DND-41 (cell line): ENCODE results near the gene GGTA1.

Experiments
- ATAC-seq: fragments of 200-7000 bp; cut with Tn5 transposase; 3 replicates; pipeline ENCODE4 v1.9.1; 2021; ENCODE audit warnings: low read depth; ENCODE audit not compliant: insufficient read depth
- DNase-seq: peaks from one replicate; pipeline ENCODE4 v3.0.0-alpha.2; 2020
- H2AFZ ChIP-seq: 2 replicates; pipeline ENCODE4 v1.6.0; 2012; ENCODE audit warnings: low read depth, low read length
- H3K27ac ChIP-seq: 2 replicates; pipeline ENCODE4 v1.5.1; 2012; ENCODE audit warnings: low read length, inconsistent platforms
- H3K27me3 ChIP-seq: fragments of 200-600 bp; sonication (generic); 2 replicates; pipeline ENCODE4 v1.6.0; 2012; ENCODE audit warnings: low read length, mild to moderate bottlenecking, inconsistent platforms; ENCODE audit not compliant: insufficient read depth, poor library complexity
- H3K36me3 ChIP-seq: 2 replicates; pipeline ENCODE4 v1.5.1; 2012; ENCODE audit warnings: low read length, inconsistent platforms; ENCODE audit not compliant: insufficient read depth
- H3K4me1 ChIP-seq: 2 replicates; pipeline ENCODE4 v1.5.1; 2012; ENCODE audit warnings: mild to moderate bottlenecking, low read length; ENCODE audit not compliant: insufficient read depth
- H3K4me2 ChIP-seq: 2 replicates; pipeline ENCODE4 v1.6.0; 2012; ENCODE audit warnings: mild to moderate bottlenecking, moderate library complexity, low read length, inconsistent platforms; ENCODE audit not compliant: insufficient read depth
- H3K4me3 ChIP-seq, 2 experiments: fragments of 200-600 bp in 1 of 2; shearing (Covaris generic) in 1 of 2; 2 replicates each; pipeline ENCODE4 v1.5.1; 2012 to 2016; ENCODE audit warnings: inconsistent platforms in 2 of 2, low read length in 2 of 2, mild to moderate bottlenecking in 2 of 2, low read depth in 1 of 2, moderate library complexity in 1 of 2
- H3K79me2 ChIP-seq: 2 replicates; pipeline ENCODE4 v1.6.0; 2012; ENCODE audit warnings: low read length, inconsistent platforms; ENCODE audit not compliant: insufficient read depth
- H3K9ac ChIP-seq: 2 replicates; pipeline ENCODE4 v1.6.0; 2012; ENCODE audit warnings: low read depth, mild to moderate bottlenecking, inconsistent platforms, low read length, moderate library complexity
- H3K9me3 ChIP-seq: 2 replicates; pipeline ENCODE4 v1.5.1; 2012; ENCODE audit warnings: low read length, moderate library complexity, mild to moderate bottlenecking, inconsistent platforms; ENCODE audit not compliant: insufficient read depth, severe bottlenecking
- H4K20me1 ChIP-seq: 2 replicates; pipeline ENCODE4 v1.6.0; 2012; ENCODE audit warnings: low read length; ENCODE audit not compliant: insufficient read depth
- CTCF ChIP-seq: IDR thresholded peaks from 2 replicates; pipeline ENCODE4 v1.5.1; 2012; ENCODE audit warnings: borderline replicate concordance, low read length, moderate library complexity, mild to moderate bottlenecking; ENCODE audit not compliant: poor library complexity, severe bottlenecking; ENCODE audit errors: extremely low read depth
- EZH2 ChIP-seq: IDR thresholded peaks from 3 replicates; pipeline ENCODE4 v1.6.1; 2012; ENCODE audit warnings: borderline replicate concordance, low read depth, mild to moderate bottlenecking, moderate library complexity, low read length, inconsistent platforms; ENCODE audit not compliant: severe bottlenecking

GGTA1 gene

GRCh38 chr9:121499427-121500164 is at the start of gene GGTA1:
Gene GGTA1 (minus strand): TSS chr9:121499844. CDS start chr9:121467922, 31,922 bp downstream.
- Histone ChIP-seq H3K4me3 (no peak within 1 kb of the TSS), H3K27ac (no peak within 1 kb of the TSS)
- no peak for DNase-seq

GRCh38 chr9:121548666-121549065 is 49.0 kb upstream of the GGTA1 start:
- H4K20me1 ChIP-seq, result no peaks in the 10 kb centered on the region
- H3K36me3 ChIP-seq, result no peaks in the 10 kb centered on the region
- TF ChIP-seq EZH2 (no peak), CTCF (no peak)
- H3K4me1 ChIP-seq, result peaks cover 10% of the 10 kb centered on the region; the same call in 1 of the 2 replicates
- H3K27me3 ChIP-seq, result no peaks in the 10 kb centered on the region
- no peaks in the 10 kb centered on the region for H3K9me3 ChIP-seq
- ATAC-seq, result no peak
- H3K27ac ChIP-seq, result no peak overlapping the region
- no peaks in the 10 kb centered on the region for H3K79me2 ChIP-seq
- no peak overlapping the region for H3K4me3 ChIP-seq
- H3K9ac ChIP-seq, result no peak overlapping the region
- H3K4me2 ChIP-seq, result no peak overlapping the region
- no peak overlapping the region for H2AFZ ChIP-seq
- no peak for DNase-seq

More at GRCh38 chr9:121499427-121500164, at the start of gene GGTA1:
- Histone ChIP-seq H3K4me2 (no peak within 1 kb of the TSS), H3K9me3 (no peaks in the 10 kb centered on the region), H3K36me3 (no peaks in the 10 kb centered on the region), H3K79me2 (no peaks in the 10 kb centered on the region), H3K27me3 (peaks cover 4% of the 10 kb centered on the region), H2AFZ (no peak within 1 kb of the TSS), H4K20me1 (no peaks in the 10 kb centered on the region), H3K9ac (no peak within 1 kb of the TSS), H3K4me1 (no peaks in the 10 kb centered on the region)
- no peak for ATAC-seq
- no peak for TF ChIP-seq EZH2
- TF ChIP-seq CTCF, result no peak

- Histone ChIP-seq H3K4me2 (no peak overlapping the region), H3K9me3 (no peaks in the 10 kb centered on the region), H4K20me1 (no peaks in the 10 kb centered on the region), H3K4me3 (no peak overlapping the region), H2AFZ (no peak overlapping the region), H3K4me1 (peaks cover 10% of the 10 kb centered on the region; the same call in 1 of the 2 replicates), H3K36me3 (no peaks in the 10 kb centered on the region), H3K9ac (no peak overlapping the region), H3K27ac (no peak overlapping the region), H3K79me2 (no peaks in the 10 kb centered on the region), H3K27me3 (no peaks in the 10 kb centered on the region)
- DNase-seq, result peak; percentile 64
- ATAC-seq, result peak; percentile 85
- no peak for TF ChIP-seq EZH2
- peak; percentile 84 for TF ChIP-seq CTCF
Measured at GRCh38 chr9:121545875-121546423, 46.3 kb upstream of the GGTA1 start.
